Measurements from ENCODE around the gene UNC50. TPM values are rescaled to one million over a fixed set of nuclear protein-coding genes. Genes with fewer than 3 reads are reported as not detected.

Gene UNC50
- total and polyA plus RNA-seq, 2 experiments from 2014 or later = 38.7 to 49.4 TPM

DNA sequence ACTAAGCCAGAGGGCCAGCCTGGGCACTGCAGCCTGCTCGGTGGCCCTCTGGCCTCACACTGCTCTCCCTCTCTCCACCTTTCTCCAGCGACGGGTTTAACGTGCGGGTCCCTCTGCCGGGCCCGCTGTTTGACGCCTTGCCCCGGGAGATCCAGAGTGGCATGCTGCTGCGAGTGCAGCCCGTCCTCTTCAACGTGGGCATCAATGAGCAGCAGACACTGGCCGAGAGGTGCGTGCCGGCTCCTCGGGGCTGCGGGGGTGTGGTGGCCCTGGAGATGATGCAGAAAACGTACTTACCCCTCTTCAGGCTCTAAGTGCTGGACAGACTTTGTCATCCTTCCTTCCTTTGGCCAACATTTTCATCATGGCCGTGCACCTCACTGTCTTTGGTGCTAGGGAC is 42.4 kb upstream of the UNC50 start:
- H3K36me3 ChIP-seq (ENCODE audit: insufficient read depth) = 0 out of 2 replicates have a peak, but pooled peaks cover 7% of the 10 kb centered on the region
- no peak overlapping the region for H3K27ac Mint-ChIP-seq
- no peaks in the 10 kb centered on the region for H3K4me1 ChIP-seq (ENCODE audit: insufficient read depth)
- TF ChIP-seq, protein P1, sequence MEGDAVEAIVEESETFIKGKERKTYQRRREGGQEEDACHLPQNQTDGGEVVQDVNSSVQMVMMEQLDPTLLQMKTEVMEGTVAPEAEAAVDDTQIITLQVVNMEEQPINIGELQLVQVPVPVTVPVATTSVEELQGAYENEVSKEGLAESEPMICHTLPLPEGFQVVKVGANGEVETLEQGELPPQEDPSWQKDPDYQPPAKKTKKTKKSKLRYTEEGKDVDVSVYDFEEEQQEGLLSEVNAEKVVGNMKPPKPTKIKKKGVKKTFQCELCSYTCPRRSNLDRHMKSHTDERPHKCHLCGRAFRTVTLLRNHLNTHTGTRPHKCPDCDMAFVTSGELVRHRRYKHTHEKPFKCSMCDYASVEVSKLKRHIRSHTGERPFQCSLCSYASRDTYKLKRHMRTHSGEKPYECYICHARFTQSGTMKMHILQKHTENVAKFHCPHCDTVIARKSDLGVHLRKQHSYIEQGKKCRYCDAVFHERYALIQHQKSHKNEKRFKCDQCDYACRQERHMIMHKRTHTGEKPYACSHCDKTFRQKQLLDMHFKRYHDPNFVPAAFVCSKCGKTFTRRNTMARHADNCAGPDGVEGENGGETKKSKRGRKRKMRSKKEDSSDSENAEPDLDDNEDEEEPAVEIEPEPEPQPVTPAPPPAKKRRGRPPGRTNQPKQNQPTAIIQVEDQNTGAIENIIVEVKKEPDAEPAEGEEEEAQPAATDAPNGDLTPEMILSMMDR (conservative IDR thresholded peaks at IDR 0.05; ENCODE audit: low read depth in 2 of 2) = no peak
- TF ChIP-seq, protein P2, sequence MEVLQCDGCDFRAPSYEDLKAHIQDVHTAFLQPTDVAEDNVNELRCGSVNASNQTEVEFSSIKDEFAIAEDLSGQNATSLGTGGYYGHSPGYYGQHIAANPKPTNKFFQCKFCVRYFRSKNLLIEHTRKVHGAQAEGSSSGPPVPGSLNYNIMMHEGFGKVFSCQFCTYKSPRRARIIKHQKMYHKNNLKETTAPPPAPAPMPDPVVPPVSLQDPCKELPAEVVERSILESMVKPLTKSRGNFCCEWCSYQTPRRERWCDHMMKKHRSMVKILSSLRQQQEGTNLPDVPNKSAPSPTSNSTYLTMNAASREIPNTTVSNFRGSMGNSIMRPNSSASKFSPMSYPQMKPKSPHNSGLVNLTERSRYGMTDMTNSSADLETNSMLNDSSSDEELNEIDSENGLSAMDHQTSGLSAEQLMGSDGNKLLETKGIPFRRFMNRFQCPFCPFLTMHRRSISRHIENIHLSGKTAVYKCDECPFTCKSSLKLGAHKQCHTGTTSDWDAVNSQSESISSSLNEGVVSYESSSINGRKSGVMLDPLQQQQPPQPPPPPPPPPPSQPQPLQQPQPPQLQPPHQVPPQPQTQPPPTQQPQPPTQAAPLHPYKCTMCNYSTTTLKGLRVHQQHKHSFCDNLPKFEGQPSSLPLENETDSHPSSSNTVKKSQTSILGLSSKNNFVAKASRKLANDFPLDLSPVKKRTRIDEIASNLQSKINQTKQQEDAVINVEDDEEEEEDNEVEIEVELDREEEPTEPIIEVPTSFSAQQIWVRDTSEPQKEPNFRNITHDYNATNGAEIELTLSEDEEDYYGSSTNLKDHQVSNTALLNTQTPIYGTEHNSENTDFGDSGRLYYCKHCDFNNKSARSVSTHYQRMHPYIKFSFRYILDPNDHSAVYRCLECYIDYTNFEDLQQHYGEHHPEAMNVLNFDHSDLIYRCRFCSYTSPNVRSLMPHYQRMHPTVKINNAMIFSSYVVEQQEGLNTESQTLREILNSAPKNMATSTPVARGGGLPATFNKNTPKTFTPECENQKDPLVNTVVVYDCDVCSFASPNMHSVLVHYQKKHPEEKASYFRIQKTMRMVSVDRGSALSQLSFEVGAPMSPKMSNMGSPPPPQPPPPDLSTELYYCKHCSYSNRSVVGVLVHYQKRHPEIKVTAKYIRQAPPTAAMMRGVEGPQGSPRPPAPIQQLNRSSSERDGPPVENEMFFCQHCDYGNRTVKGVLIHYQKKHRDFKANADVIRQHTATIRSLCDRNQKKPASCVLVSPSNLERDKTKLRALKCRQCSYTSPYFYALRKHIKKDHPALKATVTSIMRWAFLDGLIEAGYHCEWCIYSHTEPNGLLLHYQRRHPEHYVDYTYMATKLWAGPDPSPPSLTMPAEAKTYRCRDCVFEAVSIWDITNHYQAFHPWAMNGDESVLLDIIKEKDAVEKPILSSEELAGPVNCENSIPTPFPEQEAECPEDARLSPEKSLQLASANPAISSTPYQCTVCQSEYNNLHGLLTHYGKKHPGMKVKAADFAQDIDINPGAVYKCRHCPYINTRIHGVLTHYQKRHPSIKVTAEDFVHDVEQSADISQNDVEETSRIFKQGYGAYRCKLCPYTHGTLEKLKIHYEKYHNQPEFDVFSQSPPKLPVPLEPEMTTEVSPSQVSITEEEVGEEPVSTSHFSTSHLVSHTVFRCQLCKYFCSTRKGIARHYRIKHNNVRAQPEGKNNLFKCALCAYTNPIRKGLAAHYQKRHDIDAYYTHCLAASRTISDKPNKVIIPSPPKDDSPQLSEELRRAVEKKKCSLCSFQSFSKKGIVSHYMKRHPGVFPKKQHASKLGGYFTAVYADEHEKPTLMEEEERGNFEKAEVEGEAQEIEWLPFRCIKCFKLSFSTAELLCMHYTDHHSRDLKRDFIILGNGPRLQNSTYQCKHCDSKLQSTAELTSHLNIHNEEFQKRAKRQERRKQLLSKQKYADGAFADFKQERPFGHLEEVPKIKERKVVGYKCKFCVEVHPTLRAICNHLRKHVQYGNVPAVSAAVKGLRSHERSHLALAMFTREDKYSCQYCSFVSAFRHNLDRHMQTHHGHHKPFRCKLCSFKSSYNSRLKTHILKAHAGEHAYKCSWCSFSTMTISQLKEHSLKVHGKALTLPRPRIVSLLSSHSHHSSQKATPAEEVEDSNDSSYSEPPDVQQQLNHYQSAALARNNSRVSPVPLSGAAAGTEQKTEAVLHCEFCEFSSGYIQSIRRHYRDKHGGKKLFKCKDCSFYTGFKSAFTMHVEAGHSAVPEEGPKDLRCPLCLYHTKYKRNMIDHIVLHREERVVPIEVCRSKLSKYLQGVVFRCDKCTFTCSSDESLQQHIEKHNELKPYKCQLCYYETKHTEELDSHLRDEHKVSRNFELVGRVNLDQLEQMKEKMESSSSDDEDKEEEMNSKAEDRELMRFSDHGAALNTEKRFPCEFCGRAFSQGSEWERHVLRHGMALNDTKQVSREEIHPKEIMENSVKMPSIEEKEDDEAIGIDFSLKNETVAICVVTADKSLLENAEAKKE (CRISPR knock-in tag; IDR thresholded peaks at IDR 0.05) = no peak
- no peak for TF ChIP-seq EZH2 (IDR thresholded peaks at IDR 0.05; ENCODE audit: low read depth, unreplicated experiment)
- TF ChIP-seq, protein P3, sequence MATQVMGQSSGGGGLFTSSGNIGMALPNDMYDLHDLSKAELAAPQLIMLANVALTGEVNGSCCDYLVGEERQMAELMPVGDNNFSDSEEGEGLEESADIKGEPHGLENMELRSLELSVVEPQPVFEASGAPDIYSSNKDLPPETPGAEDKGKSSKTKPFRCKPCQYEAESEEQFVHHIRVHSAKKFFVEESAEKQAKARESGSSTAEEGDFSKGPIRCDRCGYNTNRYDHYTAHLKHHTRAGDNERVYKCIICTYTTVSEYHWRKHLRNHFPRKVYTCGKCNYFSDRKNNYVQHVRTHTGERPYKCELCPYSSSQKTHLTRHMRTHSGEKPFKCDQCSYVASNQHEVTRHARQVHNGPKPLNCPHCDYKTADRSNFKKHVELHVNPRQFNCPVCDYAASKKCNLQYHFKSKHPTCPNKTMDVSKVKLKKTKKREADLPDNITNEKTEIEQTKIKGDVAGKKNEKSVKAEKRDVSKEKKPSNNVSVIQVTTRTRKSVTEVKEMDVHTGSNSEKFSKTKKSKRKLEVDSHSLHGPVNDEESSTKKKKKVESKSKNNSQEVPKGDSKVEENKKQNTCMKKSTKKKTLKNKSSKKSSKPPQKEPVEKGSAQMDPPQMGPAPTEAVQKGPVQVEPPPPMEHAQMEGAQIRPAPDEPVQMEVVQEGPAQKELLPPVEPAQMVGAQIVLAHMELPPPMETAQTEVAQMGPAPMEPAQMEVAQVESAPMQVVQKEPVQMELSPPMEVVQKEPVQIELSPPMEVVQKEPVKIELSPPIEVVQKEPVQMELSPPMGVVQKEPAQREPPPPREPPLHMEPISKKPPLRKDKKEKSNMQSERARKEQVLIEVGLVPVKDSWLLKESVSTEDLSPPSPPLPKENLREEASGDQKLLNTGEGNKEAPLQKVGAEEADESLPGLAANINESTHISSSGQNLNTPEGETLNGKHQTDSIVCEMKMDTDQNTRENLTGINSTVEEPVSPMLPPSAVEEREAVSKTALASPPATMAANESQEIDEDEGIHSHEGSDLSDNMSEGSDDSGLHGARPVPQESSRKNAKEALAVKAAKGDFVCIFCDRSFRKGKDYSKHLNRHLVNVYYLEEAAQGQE (IDR thresholded peaks at IDR 0.05; ENCODE audit: unreplicated experiment) = no peak
- no peak for TF ChIP-seq STAT1 (IDR thresholded peaks at IDR 0.05; ENCODE audit: unreplicated experiment)
- TF ChIP-seq POLR2AphosphoS5 (IDR thresholded peaks at IDR 0.05; ENCODE audit: low read depth) = no peak
- no peak for TF ChIP-seq EZH2phosphoT487 (IDR thresholded peaks at IDR 0.05; ENCODE audit: unreplicated experiment)
- TF ChIP-seq NANOG (IDR thresholded peaks at IDR 0.05; ENCODE audit: borderline replicate concordance) = no peak
- TF ChIP-seq ZNF331 (CRISPR knock-in tag; IDR thresholded peaks at IDR 0.05; ENCODE audit: low read depth) = no peak
- H2AFZ ChIP-seq = no peak overlapping the region
- no peak for DNase-seq (ENCODE audit: low spot score)
- no peak for ATAC-seq
- peaks cover 6% of the 10 kb centered on the region for H3K27me3 Mint-ChIP-seq (ENCODE audit: insufficient read depth, low read depth, poor library complexity)
- H3K9me3 Mint-ChIP-seq = no peaks in the 10 kb centered on the region
- H4K20me1 ChIP-seq (replicated peaks; ENCODE audit: insufficient read depth) = peaks cover 11% of the 10 kb centered on the region; the same call in 1 of the 2 replicates
- no peak overlapping the region for H3K27ac ChIP-seq (ENCODE audit: low read depth)
- no peaks in the 10 kb centered on the region for H3K4me1 Mint-ChIP-seq
- H3K36me3 Mint-ChIP-seq (ENCODE audit: low read depth) = peaks cover 40% of the 10 kb centered on the region
- H3K79me2 ChIP-seq (replicated peaks; ENCODE audit: insufficient read depth) = no peaks in the 10 kb centered on the region
- no peaks in the 10 kb centered on the region for H3F3A ChIP-seq (replicated peaks; ENCODE audit: low read depth)
- no peaks in the 10 kb centered on the region for H3K27me3 ChIP-seq (ENCODE audit: insufficient read depth)
- no peak overlapping the region for H3K4me3 Mint-ChIP-seq
- no peak overlapping the region for H3K4me2 ChIP-seq
- H3K9me2 ChIP-seq (ENCODE audit: insufficient read depth) = no peaks in the 10 kb centered on the region
- no peak overlapping the region for H3K4me3 ChIP-seq

All from GM23338 (cell line).